ENCODE results near the gene SPIB.

GRCh38 chr19:50398675-50399367, 19.9 kb upstream of the SPIB start:
- no peak for TF ChIP-seq GATA2 (IDR thresholded peaks at IDR 0.05; ENCODE audit: low read depth, low read length)
- no peak for TF ChIP-seq GATA3 (IDR thresholded peaks at IDR 0.05; ENCODE audit: low read depth, low read length)
